ENCODE measurements around the gene IGF1R.

GRCh38 chr15:98770984-98771383, 122.6 kb downstream of the IGF1R start:
- TF ChIP-seq, protein P1, sequence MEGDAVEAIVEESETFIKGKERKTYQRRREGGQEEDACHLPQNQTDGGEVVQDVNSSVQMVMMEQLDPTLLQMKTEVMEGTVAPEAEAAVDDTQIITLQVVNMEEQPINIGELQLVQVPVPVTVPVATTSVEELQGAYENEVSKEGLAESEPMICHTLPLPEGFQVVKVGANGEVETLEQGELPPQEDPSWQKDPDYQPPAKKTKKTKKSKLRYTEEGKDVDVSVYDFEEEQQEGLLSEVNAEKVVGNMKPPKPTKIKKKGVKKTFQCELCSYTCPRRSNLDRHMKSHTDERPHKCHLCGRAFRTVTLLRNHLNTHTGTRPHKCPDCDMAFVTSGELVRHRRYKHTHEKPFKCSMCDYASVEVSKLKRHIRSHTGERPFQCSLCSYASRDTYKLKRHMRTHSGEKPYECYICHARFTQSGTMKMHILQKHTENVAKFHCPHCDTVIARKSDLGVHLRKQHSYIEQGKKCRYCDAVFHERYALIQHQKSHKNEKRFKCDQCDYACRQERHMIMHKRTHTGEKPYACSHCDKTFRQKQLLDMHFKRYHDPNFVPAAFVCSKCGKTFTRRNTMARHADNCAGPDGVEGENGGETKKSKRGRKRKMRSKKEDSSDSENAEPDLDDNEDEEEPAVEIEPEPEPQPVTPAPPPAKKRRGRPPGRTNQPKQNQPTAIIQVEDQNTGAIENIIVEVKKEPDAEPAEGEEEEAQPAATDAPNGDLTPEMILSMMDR (IDR thresholded peaks at IDR 0.05) = no peak
- TF ChIP-seq POLR2A (IDR thresholded peaks at IDR 0.05) = no peak
